ENCODE data around the gene FGL2.

DNA sequence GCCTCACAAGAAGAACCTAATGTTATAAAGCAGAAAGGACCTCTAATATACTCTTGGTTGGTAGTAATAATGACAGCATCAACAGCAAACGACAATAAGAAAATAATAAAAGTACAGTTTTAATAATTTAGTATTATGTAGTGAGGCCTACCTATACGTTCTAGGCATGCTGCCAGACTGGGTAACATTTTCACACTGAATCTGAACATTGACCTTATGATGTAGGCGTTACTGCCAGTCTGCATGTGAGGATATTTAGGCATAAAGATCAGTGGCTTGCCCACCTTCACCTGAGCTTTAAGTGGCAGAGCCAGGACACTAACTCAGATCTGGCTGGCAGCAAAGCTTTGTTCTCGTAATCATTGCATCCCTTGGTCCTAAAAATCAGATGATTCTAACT lies 2.5 kb downstream of the FGL2 start:
- TF ChIP-seq, protein P1, sequence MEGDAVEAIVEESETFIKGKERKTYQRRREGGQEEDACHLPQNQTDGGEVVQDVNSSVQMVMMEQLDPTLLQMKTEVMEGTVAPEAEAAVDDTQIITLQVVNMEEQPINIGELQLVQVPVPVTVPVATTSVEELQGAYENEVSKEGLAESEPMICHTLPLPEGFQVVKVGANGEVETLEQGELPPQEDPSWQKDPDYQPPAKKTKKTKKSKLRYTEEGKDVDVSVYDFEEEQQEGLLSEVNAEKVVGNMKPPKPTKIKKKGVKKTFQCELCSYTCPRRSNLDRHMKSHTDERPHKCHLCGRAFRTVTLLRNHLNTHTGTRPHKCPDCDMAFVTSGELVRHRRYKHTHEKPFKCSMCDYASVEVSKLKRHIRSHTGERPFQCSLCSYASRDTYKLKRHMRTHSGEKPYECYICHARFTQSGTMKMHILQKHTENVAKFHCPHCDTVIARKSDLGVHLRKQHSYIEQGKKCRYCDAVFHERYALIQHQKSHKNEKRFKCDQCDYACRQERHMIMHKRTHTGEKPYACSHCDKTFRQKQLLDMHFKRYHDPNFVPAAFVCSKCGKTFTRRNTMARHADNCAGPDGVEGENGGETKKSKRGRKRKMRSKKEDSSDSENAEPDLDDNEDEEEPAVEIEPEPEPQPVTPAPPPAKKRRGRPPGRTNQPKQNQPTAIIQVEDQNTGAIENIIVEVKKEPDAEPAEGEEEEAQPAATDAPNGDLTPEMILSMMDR (IDR thresholded peaks at IDR 0.05), result no peak
- no peak for TF ChIP-seq POLR2A (IDR thresholded peaks at IDR 0.05)

Measured in transverse colon (tissue), 3 donors.